GM23248 (cell line): Measurements from ENCODE around the gene KCNMB4.

Experiments
- EZH2 ChIP-seq: fragments of 200-600 bp; sonication (generic); IDR thresholded peaks from 2 replicates; pipeline ENCODE4 v1.6.1; 2018; ENCODE audit warnings: antibody characterized with exemption, mild to moderate bottlenecking; ENCODE audit not compliant: insufficient read depth, poor library complexity, severe bottlenecking
- EZH2phosphoT487 ChIP-seq: fragments of 200-600 bp; sonication (generic); IDR thresholded peaks from 2 replicates; pipeline ENCODE4 v1.6.1; 2018; ENCODE audit warnings: antibody characterized with exemption, moderate library complexity, mild to moderate bottlenecking, low read depth; ENCODE audit not compliant: insufficient read depth

- TF ChIP-seq EZH2 (no peak), EZH2phosphoT487 (no peak)
Observed at GRCh38 chr12:70415987-70416386, 49.9 kb downstream of the KCNMB4 start.
